H1 (cell line): ENCODE results near the gene SLC30A5. TPM values are rescaled to one million over a fixed set of nuclear protein-coding genes. Genes with fewer than 3 reads are reported as not detected.

Source experiments
- CEBPB ChIP-seq: IDR thresholded peaks from 2 replicates; pipeline ENCODE4 v1.6.1; 2012; ENCODE audit warnings: low read depth, low read length
- EP300 ChIP-seq, 2 experiments: IDR thresholded peaks; 1 replicate in 1 of 2; 2 replicates in 1 of 2; pipeline ENCODE4 v1.6.1; 2011 to 2012; ENCODE audit warnings: low read depth in 2 of 2, low read length in 2 of 2, mild to moderate bottlenecking in 2 of 2, borderline replicate concordance in 1 of 2, inconsistent platforms in 1 of 2, moderate library complexity in 1 of 2
- TEAD4 ChIP-seq: IDR thresholded peaks from 2 replicates; pipeline ENCODE4 v1.6.1; 2012; ENCODE audit warnings: low read depth, low read length, inconsistent platforms, mixed read lengths
- YY1 ChIP-seq: IDR thresholded peaks from 2 replicates; pipeline ENCODE4 v1.6.1; 2011; ENCODE audit warnings: low read depth, mild to moderate bottlenecking, low read length
- polyA plus RNA-seq, 7 experiments: library from polyadenylated mRNA; depleted of rRNA in 3 of 7; stranded (reverse) in 5 of 7; unstranded in 2 of 7; fragments of >200 nt in 5 of 7; fragments of 200-250 nt in 2 of 7; gene quantifications; 1 replicate in 5 of 7; 2 replicates in 1 of 7; 4 replicates in 1 of 7; pipeline versions ENCODE4 v1.2.1 to v1.2.3, GENCODE V29; 2011 to 2013; ENCODE audit warnings: missing spikeins in 2 of 7, mixed read lengths in 2 of 7
- total RNA-seq: library from RNA; stranded (reverse); fragmentation: NEBNext Ultra II Directional; extraction: Animal tissue kit (Norgen Biotek cat#: 25700); gene quantifications from 2 replicates; pipeline ENCODE4 v1.2.1, GENCODE V29; 2021
- TF ChIP-seq, protein P1 (sequence below): IDR thresholded peaks from 2 replicates; pipeline ENCODE4 v1.6.1; 2012; ENCODE audit warnings: inconsistent platforms
- TF ChIP-seq, protein P2 (sequence below): fragments of 300-600 bp; sonication (generic); IDR thresholded peaks from 2 replicates; pipeline ENCODE4 v1.7.1; 2012; ENCODE audit warnings: low read length, moderate library complexity, mild to moderate bottlenecking, inconsistent platforms; ENCODE audit not compliant: insufficient replicate concordance

Gene SLC30A5
- total and polyA plus RNA-seq, 2 of the 8 experiments (the other 6 are each of a cell fraction or from before 2014, with no cell fraction given), result 31.0 to 43.5 TPM

DNA sequence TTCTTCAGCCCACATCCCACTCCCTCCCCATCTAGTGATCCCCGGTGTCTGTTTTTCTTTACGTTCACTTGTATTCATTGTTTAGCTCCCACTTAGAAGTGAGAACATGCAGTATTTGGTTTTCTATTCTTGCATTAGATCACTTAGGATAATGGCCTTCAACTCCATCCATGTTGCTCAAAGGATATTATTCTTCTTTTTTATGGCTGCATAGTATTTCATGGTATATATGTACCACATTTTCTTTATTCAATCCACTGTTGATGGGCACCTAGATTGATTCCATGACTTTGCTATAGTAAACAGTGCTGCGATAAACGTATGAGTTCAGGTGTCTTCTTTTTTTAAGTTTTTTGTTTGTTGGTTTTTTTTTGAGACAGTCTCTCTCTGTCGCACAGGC, 44.0 kb downstream of the SLC30A5 start (continued):
- TF ChIP-seq YY1 (no peak), TEAD4 (no peak), CEBPB (no peak), EP300 (IDR thresholded peaks at IDR 0.05; ENCODE audit: borderline replicate concordance in 1 of 2, low read depth in 2 of 2, low read length in 2 of 2) (no peak)
- TF ChIP-seq, protein P1, sequence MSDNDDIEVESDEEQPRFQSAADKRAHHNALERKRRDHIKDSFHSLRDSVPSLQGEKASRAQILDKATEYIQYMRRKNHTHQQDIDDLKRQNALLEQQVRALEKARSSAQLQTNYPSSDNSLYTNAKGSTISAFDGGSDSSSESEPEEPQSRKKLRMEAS, result no peak
- TF ChIP-seq, protein P2, sequence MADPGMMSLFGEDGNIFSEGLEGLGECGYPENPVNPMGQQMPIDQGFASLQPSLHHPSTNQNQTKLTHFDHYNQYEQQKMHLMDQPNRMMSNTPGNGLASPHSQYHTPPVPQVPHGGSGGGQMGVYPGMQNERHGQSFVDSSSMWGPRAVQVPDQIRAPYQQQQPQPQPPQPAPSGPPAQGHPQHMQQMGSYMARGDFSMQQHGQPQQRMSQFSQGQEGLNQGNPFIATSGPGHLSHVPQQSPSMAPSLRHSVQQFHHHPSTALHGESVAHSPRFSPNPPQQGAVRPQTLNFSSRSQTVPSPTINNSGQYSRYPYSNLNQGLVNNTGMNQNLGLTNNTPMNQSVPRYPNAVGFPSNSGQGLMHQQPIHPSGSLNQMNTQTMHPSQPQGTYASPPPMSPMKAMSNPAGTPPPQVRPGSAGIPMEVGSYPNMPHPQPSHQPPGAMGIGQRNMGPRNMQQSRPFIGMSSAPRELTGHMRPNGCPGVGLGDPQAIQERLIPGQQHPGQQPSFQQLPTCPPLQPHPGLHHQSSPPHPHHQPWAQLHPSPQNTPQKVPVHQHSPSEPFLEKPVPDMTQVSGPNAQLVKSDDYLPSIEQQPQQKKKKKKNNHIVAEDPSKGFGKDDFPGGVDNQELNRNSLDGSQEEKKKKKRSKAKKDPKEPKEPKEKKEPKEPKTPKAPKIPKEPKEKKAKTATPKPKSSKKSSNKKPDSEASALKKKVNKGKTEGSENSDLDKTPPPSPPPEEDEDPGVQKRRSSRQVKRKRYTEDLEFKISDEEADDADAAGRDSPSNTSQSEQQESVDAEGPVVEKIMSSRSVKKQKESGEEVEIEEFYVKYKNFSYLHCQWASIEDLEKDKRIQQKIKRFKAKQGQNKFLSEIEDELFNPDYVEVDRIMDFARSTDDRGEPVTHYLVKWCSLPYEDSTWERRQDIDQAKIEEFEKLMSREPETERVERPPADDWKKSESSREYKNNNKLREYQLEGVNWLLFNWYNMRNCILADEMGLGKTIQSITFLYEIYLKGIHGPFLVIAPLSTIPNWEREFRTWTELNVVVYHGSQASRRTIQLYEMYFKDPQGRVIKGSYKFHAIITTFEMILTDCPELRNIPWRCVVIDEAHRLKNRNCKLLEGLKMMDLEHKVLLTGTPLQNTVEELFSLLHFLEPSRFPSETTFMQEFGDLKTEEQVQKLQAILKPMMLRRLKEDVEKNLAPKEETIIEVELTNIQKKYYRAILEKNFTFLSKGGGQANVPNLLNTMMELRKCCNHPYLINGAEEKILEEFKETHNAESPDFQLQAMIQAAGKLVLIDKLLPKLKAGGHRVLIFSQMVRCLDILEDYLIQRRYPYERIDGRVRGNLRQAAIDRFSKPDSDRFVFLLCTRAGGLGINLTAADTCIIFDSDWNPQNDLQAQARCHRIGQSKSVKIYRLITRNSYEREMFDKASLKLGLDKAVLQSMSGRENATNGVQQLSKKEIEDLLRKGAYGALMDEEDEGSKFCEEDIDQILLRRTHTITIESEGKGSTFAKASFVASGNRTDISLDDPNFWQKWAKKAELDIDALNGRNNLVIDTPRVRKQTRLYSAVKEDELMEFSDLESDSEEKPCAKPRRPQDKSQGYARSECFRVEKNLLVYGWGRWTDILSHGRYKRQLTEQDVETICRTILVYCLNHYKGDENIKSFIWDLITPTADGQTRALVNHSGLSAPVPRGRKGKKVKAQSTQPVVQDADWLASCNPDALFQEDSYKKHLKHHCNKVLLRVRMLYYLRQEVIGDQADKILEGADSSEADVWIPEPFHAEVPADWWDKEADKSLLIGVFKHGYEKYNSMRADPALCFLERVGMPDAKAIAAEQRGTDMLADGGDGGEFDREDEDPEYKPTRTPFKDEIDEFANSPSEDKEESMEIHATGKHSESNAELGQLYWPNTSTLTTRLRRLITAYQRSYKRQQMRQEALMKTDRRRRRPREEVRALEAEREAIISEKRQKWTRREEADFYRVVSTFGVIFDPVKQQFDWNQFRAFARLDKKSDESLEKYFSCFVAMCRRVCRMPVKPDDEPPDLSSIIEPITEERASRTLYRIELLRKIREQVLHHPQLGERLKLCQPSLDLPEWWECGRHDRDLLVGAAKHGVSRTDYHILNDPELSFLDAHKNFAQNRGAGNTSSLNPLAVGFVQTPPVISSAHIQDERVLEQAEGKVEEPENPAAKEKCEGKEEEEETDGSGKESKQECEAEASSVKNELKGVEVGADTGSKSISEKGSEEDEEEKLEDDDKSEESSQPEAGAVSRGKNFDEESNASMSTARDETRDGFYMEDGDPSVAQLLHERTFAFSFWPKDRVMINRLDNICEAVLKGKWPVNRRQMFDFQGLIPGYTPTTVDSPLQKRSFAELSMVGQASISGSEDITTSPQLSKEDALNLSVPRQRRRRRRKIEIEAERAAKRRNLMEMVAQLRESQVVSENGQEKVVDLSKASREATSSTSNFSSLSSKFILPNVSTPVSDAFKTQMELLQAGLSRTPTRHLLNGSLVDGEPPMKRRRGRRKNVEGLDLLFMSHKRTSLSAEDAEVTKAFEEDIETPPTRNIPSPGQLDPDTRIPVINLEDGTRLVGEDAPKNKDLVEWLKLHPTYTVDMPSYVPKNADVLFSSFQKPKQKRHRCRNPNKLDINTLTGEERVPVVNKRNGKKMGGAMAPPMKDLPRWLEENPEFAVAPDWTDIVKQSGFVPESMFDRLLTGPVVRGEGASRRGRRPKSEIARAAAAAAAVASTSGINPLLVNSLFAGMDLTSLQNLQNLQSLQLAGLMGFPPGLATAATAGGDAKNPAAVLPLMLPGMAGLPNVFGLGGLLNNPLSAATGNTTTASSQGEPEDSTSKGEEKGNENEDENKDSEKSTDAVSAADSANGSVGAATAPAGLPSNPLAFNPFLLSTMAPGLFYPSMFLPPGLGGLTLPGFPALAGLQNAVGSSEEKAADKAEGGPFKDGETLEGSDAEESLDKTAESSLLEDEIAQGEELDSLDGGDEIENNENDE, result no peak
